Measurements from ENCODE around the gene ASB3.

DNA sequence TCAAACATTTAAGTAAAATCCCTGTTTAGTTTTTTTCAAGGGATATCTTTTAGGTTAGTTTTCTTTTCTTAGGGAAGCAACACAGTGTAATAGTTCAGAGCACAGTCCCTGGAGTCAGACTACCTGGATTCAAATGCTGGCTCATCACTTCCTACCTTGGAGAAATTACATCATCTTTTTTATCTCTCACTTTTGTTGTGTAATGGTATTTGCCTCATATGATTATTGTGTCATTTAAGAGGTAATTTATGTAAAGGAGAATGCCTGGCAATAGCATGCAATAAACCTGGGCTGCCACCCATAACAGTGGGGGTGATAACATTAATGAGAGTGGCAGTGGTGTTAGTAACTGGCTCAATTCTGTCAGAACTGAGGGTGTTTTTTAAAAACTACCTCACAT is 26.4 kb upstream of the ASB3 start:
- TF ChIP-seq, protein P1, sequence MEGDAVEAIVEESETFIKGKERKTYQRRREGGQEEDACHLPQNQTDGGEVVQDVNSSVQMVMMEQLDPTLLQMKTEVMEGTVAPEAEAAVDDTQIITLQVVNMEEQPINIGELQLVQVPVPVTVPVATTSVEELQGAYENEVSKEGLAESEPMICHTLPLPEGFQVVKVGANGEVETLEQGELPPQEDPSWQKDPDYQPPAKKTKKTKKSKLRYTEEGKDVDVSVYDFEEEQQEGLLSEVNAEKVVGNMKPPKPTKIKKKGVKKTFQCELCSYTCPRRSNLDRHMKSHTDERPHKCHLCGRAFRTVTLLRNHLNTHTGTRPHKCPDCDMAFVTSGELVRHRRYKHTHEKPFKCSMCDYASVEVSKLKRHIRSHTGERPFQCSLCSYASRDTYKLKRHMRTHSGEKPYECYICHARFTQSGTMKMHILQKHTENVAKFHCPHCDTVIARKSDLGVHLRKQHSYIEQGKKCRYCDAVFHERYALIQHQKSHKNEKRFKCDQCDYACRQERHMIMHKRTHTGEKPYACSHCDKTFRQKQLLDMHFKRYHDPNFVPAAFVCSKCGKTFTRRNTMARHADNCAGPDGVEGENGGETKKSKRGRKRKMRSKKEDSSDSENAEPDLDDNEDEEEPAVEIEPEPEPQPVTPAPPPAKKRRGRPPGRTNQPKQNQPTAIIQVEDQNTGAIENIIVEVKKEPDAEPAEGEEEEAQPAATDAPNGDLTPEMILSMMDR (IDR thresholded peaks at IDR 0.05) = no peak
- no peak for TF ChIP-seq POLR2A (IDR thresholded peaks at IDR 0.05)
